HG03432 (cell line): ENCODE results near the gene PCDHGA3.
"Not testable (repeated sequence)": the region's sequence is repeated elsewhere in the genome, so short reads cannot be mapped to it uniquely, and the experiment has no call there.

ENCODE experiments used
- ATAC-seq: cut with Tn5 transposase; IDR thresholded peaks from one replicate; pipeline ENCODE4 v1.9.1; 2021; ENCODE audit warnings: mild to moderate bottlenecking, moderate library complexity; ENCODE audit not compliant: unreplicated experiment

PCDHGA3 gene

GRCh38 chr5:141346017-141346416 is 2.4 kb downstream of the PCDHGA3 start:
- ATAC-seq = not testable (repeated sequence)

GRCh38 chr5:141349917-141350619 is 6.4 kb downstream of the PCDHGA3 start, which contains the start of gene PCDHGB1:
TSS of gene PCDHGB1 (plus strand) at chr5:141350099. CDS start at chr5:141350261, 162 bp downstream.
- peak; percentile 91 for ATAC-seq

- no peak for ATAC-seq
Measured at GRCh38 chr5:141351591-141351990, 8.0 kb downstream of the PCDHGA3 start.

- no peak for ATAC-seq
Measured at GRCh38 chr5:141354900-141355469, 11.4 kb downstream of the PCDHGA3 start, which contains the start of gene PCDHGA4. TSS of gene PCDHGA4 (plus strand) at chr5:141355021. CDS start at chr5:141355108, 87 bp downstream.

GRCh38 chr5:141355641-141356040 is 12.0 kb downstream of the PCDHGA3 start:
- no peak for ATAC-seq

GRCh38 chr5:141356133-141356532 is 12.5 kb downstream of the PCDHGA3 start:
- no peak for ATAC-seq

- no peak for ATAC-seq
Measured at GRCh38 chr5:141356950-141357349, 13.3 kb downstream of the PCDHGA3 start.

GRCh38 chr5:141359790-141360426 is 16.3 kb downstream of the PCDHGA3 start, which contains the start of gene PCDHGB2:
TSS of gene PCDHGB2 (plus strand) at chr5:141359994. CDS start at chr5:141360136, 142 bp downstream.
- ATAC-seq = peak; percentile 82

GRCh38 chr5:141360685-141361084 is 17.1 kb downstream of the PCDHGA3 start:
- no peak for ATAC-seq

- no peak for ATAC-seq
Measured at GRCh38 chr5:141362719-141363118, 19.1 kb downstream of the PCDHGA3 start.

GRCh38 chr5:141363952-141364660 is 20.5 kb downstream of the PCDHGA3 start, which contains the start of gene PCDHGA5:
TSS of gene PCDHGA5 (plus strand) at chr5:141364162. CDS start at chr5:141364331, 169 bp downstream.
- no peak for ATAC-seq

GRCh38 chr5:141366016-141366896 is 22.6 kb downstream of the PCDHGA3 start:
- no peak for ATAC-seq

GRCh38 chr5:141369994-141370848 is 26.6 kb downstream of the PCDHGA3 start, which contains the start of gene PCDHGB3:
TSS of gene PCDHGB3 (plus strand) at chr5:141370242. CDS start at chr5:141370395, 153 bp downstream.
- ATAC-seq = peak; percentile 93

GRCh38 chr5:141371572-141372475 is 28.2 kb downstream of the PCDHGA3 start:
- ATAC-seq = no peak

- ATAC-seq = no peak
Measured at GRCh38 chr5:141373673-141374317, 30.2 kb downstream of the PCDHGA3 start, which contains the start of gene PCDHGA6. TSS of gene PCDHGA6 (plus strand) at chr5:141373891. CDS start at chr5:141374084, 193 bp downstream.

GRCh38 chr5:141374627-141375026 is 31.0 kb downstream of the PCDHGA3 start:
- no peak for ATAC-seq

- ATAC-seq = not testable (repeated sequence)
Measured at GRCh38 chr5:141375444-141376155, 32.0 kb downstream of the PCDHGA3 start.
